HG03469 (cell line): ENCODE results near the gene HAND1.
A peak's percentile ranks its signal among the peaks of the same experiment; 100 is the strongest.

Experiments
- ATAC-seq: cut with Tn5 transposase; IDR thresholded peaks from one replicate; pipeline ENCODE4 v1.9.1; 2021; ENCODE audit warnings: mild to moderate bottlenecking, moderate library complexity, moderate number of reproducible peaks; ENCODE audit not compliant: unreplicated experiment

The HAND1 gene

DNA sequence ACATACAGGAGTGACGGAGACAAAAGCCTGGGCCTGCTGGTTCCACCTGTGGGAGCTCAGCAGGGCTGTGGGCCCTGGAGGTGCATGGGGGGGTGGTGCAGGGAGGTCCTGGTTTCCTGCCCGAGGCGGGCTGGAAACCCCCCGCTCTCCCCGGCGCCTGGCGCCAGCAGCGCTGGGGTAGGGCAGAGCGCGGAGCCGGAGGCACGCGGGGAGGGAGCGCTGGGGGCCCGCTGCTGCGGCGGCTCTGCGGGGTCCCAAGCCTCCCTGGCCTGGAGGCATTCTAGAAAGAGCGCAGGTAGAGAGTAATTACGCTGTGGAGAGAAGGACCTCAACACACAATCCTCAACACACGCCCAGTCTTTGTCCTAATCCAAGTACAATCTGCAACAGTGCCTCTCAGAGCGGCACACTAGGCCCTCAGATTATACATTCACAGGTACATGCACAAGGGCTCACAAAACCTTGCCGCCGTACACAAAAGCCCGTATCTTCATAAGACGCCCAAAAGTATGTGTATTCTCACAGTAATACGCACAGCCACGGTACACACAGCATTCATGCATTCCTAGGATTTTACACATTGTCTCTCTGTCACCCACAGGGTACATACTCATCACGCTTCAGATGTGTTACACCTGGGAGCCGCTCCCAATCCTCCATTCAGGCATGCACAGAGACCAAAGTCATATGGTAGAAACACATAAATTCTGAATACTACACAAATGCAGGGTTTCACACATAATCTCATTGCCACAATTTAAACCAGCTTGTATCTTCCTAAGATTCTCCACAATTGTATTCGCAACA lies 2.1 kb upstream of the HAND1 start:
- ATAC-seq, result no peak

DNA sequence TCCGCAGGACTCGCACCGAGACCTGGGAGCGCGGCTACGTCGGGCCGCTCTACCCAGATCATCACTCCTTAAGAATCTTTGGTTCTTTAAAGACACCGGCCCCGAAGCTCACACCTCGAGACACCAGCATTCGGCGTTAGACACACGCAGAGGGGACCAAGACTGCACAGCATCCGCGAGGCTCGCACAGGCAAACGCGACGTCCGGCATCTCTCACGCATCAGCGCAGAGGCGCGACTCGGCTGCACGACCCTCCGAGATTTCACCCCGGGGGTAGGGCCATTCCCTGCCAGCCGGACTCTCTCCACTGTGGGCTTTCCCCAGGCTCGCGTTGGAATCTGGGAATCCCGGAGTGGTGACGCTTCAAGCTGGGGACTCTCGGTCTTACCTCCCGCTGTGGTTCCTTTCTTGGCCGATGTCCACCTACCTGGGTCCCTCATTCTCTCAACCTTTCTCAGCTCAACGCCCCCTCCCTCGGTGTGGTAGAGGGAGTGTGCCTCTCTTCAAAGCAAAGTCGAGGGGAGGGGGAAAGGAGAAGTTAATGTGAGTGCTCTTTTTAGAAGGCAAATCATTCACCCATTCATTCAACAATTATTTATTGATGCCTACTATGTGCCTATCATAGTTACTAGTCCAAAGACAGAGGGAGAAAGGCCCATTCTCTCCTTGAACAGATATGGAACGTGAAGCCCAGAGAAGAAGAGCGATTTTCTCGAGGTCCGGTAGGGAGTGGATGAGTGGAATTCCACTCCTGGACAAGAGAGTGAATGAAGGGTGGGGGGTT lies 1.3 kb upstream of the HAND1 start:
- no peak for ATAC-seq

- ATAC-seq, result no peak
Measured at GRCh38 chr5:154478752-154479159, 729 bp upstream of the HAND1 start.

- ATAC-seq, result no peak
Measured at GRCh38 chr5:154477382-154478223, 424 bp downstream of the HAND1 start.

- no peak for ATAC-seq
Measured at GRCh38 chr5:154476354-154477205, 1.4 kb downstream of the HAND1 start.

- ATAC-seq, result no peak
Measured at GRCh38 chr5:154475591-154476353, 2.3 kb downstream of the HAND1 start.

DNA sequence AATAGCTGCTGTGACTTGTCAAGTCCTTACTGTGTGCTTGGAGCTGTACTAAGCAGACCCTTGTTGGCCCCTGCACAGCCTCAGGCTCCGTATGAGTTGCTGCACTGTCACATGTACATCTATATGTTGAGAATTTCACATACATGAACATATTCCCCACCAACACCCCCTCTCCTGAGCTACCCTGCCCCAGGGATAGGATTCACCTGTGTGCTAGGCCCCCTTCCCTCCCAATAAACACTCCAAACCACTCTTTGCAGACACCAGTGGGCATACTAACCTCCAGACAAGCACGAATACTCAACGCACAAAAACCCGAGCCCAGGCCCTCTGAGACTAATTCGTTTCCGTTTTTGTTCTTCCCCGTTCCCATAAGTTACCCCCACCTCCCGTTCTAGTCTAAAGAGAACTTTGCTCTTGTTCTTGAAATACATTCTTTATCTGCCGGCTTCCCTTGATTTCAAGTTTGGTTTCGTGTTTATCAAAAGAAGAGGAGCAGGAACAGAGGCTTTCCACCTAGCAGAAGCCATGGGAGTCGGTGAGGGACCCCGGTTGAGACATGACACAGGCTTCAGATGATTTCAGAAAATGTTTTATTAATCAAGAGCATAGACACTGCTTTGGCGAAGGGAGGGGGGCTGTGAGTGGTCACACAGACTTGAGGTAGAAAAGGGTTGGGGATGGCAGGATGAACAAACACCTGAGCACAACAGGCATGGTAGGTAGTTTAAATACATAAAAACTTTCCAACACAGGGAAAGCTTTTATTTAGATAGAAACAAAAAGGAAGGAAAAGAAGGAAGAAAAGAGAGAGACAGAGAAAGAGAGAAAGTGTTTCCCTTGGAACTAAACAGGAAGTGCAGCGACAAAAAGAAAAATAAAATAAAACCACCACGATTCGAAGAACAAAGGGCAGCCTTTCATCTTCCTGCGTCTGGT lies 3.4 kb downstream of the HAND1 start:
- no peak for ATAC-seq

DNA sequence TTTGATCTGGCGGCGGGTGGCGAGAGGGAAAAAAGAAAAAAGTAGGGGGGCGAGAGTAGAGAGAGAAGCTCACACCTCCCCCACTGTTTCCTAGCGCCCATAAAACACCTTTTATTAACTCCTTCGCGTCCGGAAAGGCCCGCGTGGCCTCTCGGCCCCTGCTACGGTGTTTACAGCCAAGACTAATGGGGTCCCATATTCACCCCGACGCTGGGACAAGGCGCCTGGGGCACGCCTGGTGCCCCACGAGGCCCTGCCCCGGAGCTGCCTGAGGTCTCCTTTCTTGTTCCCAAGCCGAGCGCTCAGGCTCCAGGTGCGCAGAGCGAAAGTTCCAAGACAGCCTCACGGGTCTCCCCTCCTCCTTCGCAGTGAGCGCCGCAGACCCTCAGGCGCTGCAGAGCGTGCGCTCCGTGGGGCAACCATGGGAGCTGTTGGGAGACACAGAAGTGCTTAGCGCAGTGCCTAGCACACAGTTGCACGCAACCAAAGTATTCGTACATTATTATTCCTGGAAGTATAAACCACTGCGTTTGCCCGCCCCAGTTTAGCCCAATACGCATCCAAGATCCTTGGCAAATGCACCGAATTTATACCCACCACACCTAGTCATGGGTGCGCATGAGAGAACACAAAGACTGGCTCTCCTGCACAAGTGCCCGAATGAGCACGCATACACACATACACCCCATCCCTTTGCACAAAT lies 4.3 kb downstream of the HAND1 start:
- no peak for ATAC-seq

- no peak for ATAC-seq
Measured at GRCh38 chr5:154472871-154473580, 5.0 kb downstream of the HAND1 start.

DNA sequence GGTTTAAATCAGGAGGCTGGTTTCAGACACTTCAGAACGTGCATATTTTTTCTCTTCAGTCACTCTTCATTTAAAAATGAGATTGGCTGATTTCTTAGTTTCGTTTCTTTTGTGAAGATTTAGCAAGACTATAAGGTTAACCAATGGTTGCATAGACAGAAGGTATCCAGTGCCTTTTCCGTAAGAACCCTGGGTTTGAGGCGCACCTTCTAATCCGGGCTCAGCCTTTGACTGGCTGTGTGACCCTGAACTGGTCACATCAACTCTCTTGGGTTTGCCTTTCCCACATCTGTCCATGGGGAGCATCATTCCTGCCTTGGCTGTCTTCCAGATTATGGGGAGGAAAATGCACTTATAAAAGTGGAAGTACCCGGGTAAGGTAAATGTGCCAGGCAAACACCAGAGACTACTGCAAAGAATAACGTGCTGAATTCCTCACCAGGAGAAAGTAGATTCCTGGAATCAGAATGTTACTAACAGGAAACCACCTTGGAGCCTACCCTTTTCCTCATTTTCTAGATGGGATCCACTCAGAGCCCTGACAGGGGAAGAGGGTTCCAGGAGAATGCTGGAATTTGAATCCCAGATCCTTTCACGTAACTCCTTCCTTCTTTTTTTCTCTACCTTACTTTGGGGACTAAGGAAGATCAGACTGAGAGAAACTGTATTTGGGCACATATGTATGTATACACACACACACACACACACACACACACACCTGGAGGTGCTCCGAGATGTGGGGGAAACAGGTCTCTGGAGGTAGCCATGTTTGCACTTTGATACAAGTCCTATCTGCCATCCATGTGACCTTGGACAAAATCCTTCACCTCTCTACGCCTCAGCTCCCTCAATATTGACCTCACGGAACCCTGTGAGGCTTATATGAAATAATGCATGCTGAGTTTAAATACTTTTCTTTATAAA lies 6.8 kb downstream of the HAND1 start:
- no peak for ATAC-seq

DNA sequence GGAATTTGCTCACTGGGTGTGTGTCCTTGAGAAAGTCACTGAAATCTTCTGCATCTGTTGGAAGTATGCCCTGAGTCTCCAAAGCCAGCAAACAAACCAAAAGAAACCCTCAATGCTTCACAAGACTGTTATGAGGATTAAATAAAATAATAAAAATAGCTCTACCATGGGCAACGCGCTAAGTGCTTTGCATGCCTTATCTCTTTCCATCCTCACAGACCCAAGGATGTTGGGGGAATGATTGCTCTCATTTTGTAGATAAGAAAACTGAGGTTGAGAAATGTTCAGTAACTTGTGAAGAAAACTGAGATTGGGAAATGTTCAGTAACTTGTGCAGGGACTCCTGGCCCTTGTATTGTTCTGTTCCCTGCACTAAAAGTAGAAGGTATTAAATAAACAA lies 7.9 kb downstream of the HAND1 start:
- no peak for ATAC-seq

- peak; percentile 78 for ATAC-seq
Measured at GRCh38 chr5:154467655-154468354, 10.2 kb downstream of the HAND1 start.

- ATAC-seq, result no peak
Measured at GRCh38 chr5:154466671-154467070, 11.4 kb downstream of the HAND1 start.

DNA sequence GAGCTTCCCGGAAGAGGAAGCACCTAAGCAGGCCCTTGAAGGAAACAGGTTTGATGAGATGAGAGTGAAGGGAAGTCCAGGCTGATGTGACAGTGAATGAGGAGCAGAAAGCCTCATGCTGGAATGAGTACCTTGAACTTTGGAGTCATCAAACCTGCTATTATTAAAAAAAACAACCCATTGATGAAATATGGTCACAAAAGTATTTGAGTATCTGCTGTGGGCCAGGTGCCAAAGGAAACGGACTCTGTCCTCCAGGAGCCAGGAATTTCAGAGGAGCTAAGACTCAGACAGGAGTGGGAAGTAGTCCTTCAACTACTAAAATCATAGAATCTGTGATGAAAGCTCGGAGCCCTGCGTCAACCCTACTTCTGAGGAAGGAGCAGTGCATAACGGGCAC lies 11.9 kb downstream of the HAND1 start:
- ATAC-seq, result no peak

GRCh38 chr5:154465169-154465568 lies 12.9 kb downstream of the HAND1 start:
- ATAC-seq, result no peak

DNA sequence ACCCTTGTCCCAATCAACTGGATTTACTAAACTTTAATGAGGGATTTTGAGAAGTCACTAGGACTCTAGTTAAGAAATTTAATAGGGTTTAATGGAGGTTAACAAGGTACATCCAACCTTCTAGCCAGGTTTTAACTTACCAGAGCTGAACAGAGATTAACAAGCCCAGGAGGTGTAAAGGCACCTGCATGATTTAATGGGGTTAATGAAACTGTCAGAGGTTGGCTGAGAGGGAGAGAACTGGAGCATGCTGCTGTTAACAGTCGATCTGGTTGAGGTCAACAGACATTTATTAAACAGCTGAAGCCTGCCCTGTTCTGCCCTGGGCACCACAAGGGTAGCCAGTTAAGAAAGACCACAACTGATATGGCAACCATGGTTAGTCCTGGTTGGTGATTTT lies 13.6 kb downstream of the HAND1 start:
- no peak for ATAC-seq
